ENCODE measurements around the gene STK32C. TPM values are rescaled to one million over a fixed set of nuclear protein-coding genes. Genes with fewer than 3 reads are reported as not detected.

STK32C gene
- total RNA-seq, 1 experiment from 2014 or later: 13.9 TPM

- no peaks in the 10 kb centered on the region; the same call in 1 of the 2 replicates for H3K9me3 ChIP-seq (ENCODE audit: insufficient read depth, low read depth)
- no peaks in the 10 kb centered on the region for H3K9me2 ChIP-seq (ENCODE audit: insufficient read depth)
- TF ChIP-seq EZH2 (IDR thresholded peaks at IDR 0.05; ENCODE audit: low read depth): no peak
- TF ChIP-seq, protein P1, sequence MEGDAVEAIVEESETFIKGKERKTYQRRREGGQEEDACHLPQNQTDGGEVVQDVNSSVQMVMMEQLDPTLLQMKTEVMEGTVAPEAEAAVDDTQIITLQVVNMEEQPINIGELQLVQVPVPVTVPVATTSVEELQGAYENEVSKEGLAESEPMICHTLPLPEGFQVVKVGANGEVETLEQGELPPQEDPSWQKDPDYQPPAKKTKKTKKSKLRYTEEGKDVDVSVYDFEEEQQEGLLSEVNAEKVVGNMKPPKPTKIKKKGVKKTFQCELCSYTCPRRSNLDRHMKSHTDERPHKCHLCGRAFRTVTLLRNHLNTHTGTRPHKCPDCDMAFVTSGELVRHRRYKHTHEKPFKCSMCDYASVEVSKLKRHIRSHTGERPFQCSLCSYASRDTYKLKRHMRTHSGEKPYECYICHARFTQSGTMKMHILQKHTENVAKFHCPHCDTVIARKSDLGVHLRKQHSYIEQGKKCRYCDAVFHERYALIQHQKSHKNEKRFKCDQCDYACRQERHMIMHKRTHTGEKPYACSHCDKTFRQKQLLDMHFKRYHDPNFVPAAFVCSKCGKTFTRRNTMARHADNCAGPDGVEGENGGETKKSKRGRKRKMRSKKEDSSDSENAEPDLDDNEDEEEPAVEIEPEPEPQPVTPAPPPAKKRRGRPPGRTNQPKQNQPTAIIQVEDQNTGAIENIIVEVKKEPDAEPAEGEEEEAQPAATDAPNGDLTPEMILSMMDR (conservative IDR thresholded peaks at IDR 0.05): no peak
- no peaks in the 10 kb centered on the region for H4K20me1 ChIP-seq (ENCODE audit: insufficient read depth)
- H3K79me2 ChIP-seq (ENCODE audit: low read depth): no peaks in the 10 kb centered on the region
- intact Hi-C loops (cut with micrococcal nuclease; ENCODE audit: unreplicated experiment): no loop called here
- no peak for DNase-seq
- ChIA-PET POLR2A (ENCODE audit: unreplicated experiment) (no interaction called here), CTCF (no interaction called here)
- H3K4me1 ChIP-seq (replicated peaks; ENCODE audit: insufficient read depth): no peaks in the 10 kb centered on the region
- H3K4me3 ChIP-seq: no peak overlapping the region
- H3K4me2 ChIP-seq: no peak overlapping the region
- no peaks in the 10 kb centered on the region for H3K27me3 ChIP-seq (ENCODE audit: insufficient read depth, low read depth)
- no peak overlapping the region for H3K27ac ChIP-seq
- H3F3A ChIP-seq (ENCODE audit: insufficient read depth, low read depth): no peaks in the 10 kb centered on the region
- BruUV-seq (replicated peaks): no TSS peak
- no peak overlapping the region for H2AFZ ChIP-seq
- H3K36me3 ChIP-seq (ENCODE audit: low read depth): no peaks in the 10 kb centered on the region
Observed at GRCh38 chr10:132212816-132213215, 94.9 kb downstream of the STK32C start.

DNA sequence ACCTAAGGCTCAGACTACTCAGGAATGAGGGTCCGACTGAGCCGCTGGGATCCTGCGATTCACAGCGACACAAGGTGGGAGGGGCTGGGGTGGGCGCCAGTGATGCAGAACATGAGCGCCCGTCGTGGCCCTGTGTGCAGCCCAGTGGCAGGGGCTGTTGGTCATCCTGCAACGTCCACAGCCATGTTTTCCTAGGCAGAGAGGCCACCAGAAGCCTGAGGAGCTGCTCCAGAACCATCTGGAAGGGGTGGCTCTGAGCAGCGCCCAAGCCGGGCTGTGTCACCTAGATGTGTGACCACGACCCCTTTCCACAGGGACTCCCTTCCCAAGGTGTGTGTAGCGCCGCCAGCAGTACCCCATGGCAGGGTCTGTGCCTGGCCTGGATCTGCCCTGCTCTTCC is 96.5 kb downstream of the STK32C start:
- no peak overlapping the region for H3K27ac ChIP-seq
- intact Hi-C loops (cut with micrococcal nuclease; ENCODE audit: unreplicated experiment): no loop called here
- H3K9me3 ChIP-seq (ENCODE audit: insufficient read depth, low read depth): no peaks in the 10 kb centered on the region
- no peaks in the 10 kb centered on the region for H3F3A ChIP-seq (ENCODE audit: insufficient read depth, low read depth)
- ChIA-PET CTCF (no interaction called here), POLR2A (ENCODE audit: unreplicated experiment) (no interaction called here)
- no peak overlapping the region for H2AFZ ChIP-seq
- H3K36me3 ChIP-seq (ENCODE audit: low read depth): no peaks in the 10 kb centered on the region
- no peak overlapping the region for H3K4me3 ChIP-seq
- no peaks in the 10 kb centered on the region for H3K9me2 ChIP-seq (ENCODE audit: insufficient read depth)
- no peaks in the 10 kb centered on the region for H3K27me3 ChIP-seq (ENCODE audit: insufficient read depth, low read depth)
- H4K20me1 ChIP-seq (ENCODE audit: insufficient read depth): no peaks in the 10 kb centered on the region
- BruUV-seq (replicated peaks): no TSS peak
- no peaks in the 10 kb centered on the region for H3K4me1 ChIP-seq (replicated peaks; ENCODE audit: insufficient read depth)
- no peaks in the 10 kb centered on the region for H3K79me2 ChIP-seq (ENCODE audit: low read depth)
- no peak overlapping the region for H3K4me2 ChIP-seq
- TF ChIP-seq, protein P1 (conservative IDR thresholded peaks at IDR 0.05): no peak
- no peak for DNase-seq

DNA sequence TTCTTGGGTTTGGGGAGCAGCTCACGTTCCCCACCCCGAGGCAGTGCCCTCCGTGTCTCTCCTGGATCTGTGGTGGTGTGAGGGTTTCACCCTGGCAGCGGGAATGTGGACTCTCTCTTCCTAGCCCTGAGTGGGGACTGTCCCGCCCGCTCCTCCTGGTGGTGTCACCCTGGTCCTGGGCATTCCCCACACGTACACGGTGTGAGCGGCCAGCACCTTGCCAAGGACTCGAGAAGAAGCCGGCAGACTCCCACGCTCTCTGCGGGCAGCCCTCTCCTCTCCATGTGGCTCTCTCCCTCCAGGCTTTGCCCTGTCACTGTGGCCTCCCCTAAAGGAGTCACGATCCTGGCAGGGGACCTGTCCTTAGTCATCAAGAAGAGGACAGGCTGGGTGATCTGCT is 97.0 kb downstream of the STK32C start:
- H3K4me1 ChIP-seq (replicated peaks; ENCODE audit: insufficient read depth): no peaks in the 10 kb centered on the region
- no peaks in the 10 kb centered on the region for H3K27me3 ChIP-seq (ENCODE audit: insufficient read depth, low read depth)
- intact Hi-C loops (cut with micrococcal nuclease; ENCODE audit: unreplicated experiment): no loop called here
- TF ChIP-seq, protein P1 (conservative IDR thresholded peaks at IDR 0.05): no peak
- TF ChIP-seq EZH2 (IDR thresholded peaks at IDR 0.05; ENCODE audit: low read depth): no peak
- H3K9me2 ChIP-seq (ENCODE audit: insufficient read depth): no peaks in the 10 kb centered on the region
- POLR2A ChIA-PET (ENCODE audit: unreplicated experiment): no interaction called here
- no peak overlapping the region for H2AFZ ChIP-seq
- no peaks in the 10 kb centered on the region for H3K79me2 ChIP-seq (ENCODE audit: low read depth)
- no peaks in the 10 kb centered on the region for H4K20me1 ChIP-seq (ENCODE audit: insufficient read depth)
- BruUV-seq (replicated peaks): no TSS peak
- CTCF ChIA-PET: interaction anchor here (0.6 kb wide), 1 partner anchor 60 kb away, joined by 3 read pairs; no protein-coding TSS in a partner anchor
- no peak for DNase-seq
- H3K4me3 ChIP-seq: no peak overlapping the region
- H3K4me2 ChIP-seq: no peak overlapping the region
- no peak overlapping the region for H3K27ac ChIP-seq
- H3K9me3 ChIP-seq (ENCODE audit: insufficient read depth, low read depth): no peaks in the 10 kb centered on the region
- no peaks in the 10 kb centered on the region for H3K36me3 ChIP-seq (ENCODE audit: low read depth)
- H3F3A ChIP-seq (ENCODE audit: insufficient read depth, low read depth): no peaks in the 10 kb centered on the region
